ENCODE results near the gene DGKI.

- no peak for TF ChIP-seq CTCF (IDR thresholded peaks at IDR 0.05 in 8 of 11, conservative IDR thresholded peaks at IDR 0.05 in 3 of 11)
- TF ChIP-seq POLR2AphosphoS5 (IDR thresholded peaks at IDR 0.05): no peak
- no peak for TF ChIP-seq POLR2A (IDR thresholded peaks at IDR 0.05)
Observed at GRCh38 chr7:137690635-137691034, 156.1 kb downstream of the DGKI start.

All from spleen (tissue), 7 donors.